B cell (primary cell): Measurements from ENCODE around the gene CACHD1. TPM values are rescaled to one million over a fixed set of nuclear protein-coding genes. Genes with fewer than 3 reads are reported as not detected.

ENCODE experiments used
- ATAC-seq: fragments of 200-7000 bp; cut with Tn5 transposase; one replicate; pipeline ENCODE4 v1.10.0; 2021; ENCODE audit warnings: low read depth, mild to moderate bottlenecking, moderate number of reproducible peaks, moderate library complexity
- CTCF ChIA-PET: fragments of 350-600 bp; sonication (Branson Sonifier 250); formaldehyde crosslinking; loops from one replicate; lab custom pipeline; 2021; ENCODE audit warnings: antibody characterized with exemption, inconsistent platforms; lab: Charles Lee
- POLR2A ChIA-PET: fragments of 350-600 bp; sonication (Branson Sonifier 250); formaldehyde crosslinking; loops from one replicate; lab custom pipeline; 2021; ENCODE audit warnings: antibody characterized with exemption; lab: Charles Lee
- DNase-seq: peaks from one replicate; pipeline ENCODE4 v3.0.0; 2013
- H2AFZ ChIP-seq: 2 replicates; pipeline ENCODE4 v1.6.1; 2012; ENCODE audit warnings: mild to moderate bottlenecking, low read depth, low read length; ENCODE audit not compliant: insufficient read depth, poor library complexity, severe bottlenecking
- H3K27ac ChIP-seq, 2 donors: 1 replicate in 1 of 2; 2 replicates in 1 of 2; pipeline ENCODE4 v1.5.1; 2012 to 2013; ENCODE audit warnings: low read length in 2 of 2, mild to moderate bottlenecking in 2 of 2, moderate library complexity in 1 of 2
- H3K27me3 ChIP-seq, 4 experiments: fragments of 200-600 bp in 1 of 4; sonication (generic) in 1 of 4; replicated peaks in 1 of 4; 1 replicate in 2 of 4; 2 replicates in 2 of 4; pipeline versions ENCODE4 v1.6.1 to v1.7.0; 2013 to 2016; ENCODE audit warnings: low read length in 3 of 4, mild to moderate bottlenecking in 2 of 4, mixed read lengths in 1 of 4, moderate library complexity in 1 of 4; ENCODE audit not compliant: insufficient read depth in 4 of 4, control insufficient read depth in 3 of 4; ENCODE audit errors: control extremely low read depth in 1 of 4
- H3K36me3 ChIP-seq, 2 experiments: replicated peaks in 1 of 2; 1 replicate in 1 of 2; 2 replicates in 1 of 2; pipeline versions ENCODE4 v1.6.1 to v1.7.1; 2013; ENCODE audit warnings: low read length in 1 of 2; ENCODE audit not compliant: insufficient read depth in 2 of 2, control insufficient read depth in 1 of 2; ENCODE audit errors: control extremely low read depth in 1 of 2, extremely low read depth in 1 of 2
- H3K4me1 ChIP-seq, 2 donors: fragments of 200-600 bp in 1 of 2; sonication (generic) in 1 of 2; 1 replicate in 1 of 2; 2 replicates in 1 of 2; pipeline versions ENCODE4 v1.5.1 to v1.6.1; 2013 to 2017; ENCODE audit warnings: low read length in 2 of 2; ENCODE audit not compliant: control insufficient read depth in 2 of 2, insufficient read depth in 2 of 2
- H3K4me2 ChIP-seq: replicated peaks from 2 replicates; pipeline ENCODE3; 2012; ENCODE audit warnings: mild to moderate bottlenecking, low read depth, low read length; ENCODE audit not compliant: poor library complexity, severe bottlenecking
- H3K4me3 ChIP-seq, 5 experiments: fragments of 200-600 bp in 1 of 5; sonication (generic) in 1 of 5; 1 replicate in 3 of 5; 2 replicates in 2 of 5; pipeline versions ENCODE4 v1.5.1 to v1.7.0; 2011 to 2016; ENCODE audit warnings: low read length in 4 of 5, mild to moderate bottlenecking in 4 of 5, low read depth in 2 of 5, control low read depth in 1 of 5, moderate library complexity in 1 of 5; ENCODE audit not compliant: insufficient read depth in 1 of 5; ENCODE audit errors: control extremely low read depth in 1 of 5, extremely low read depth in 1 of 5
- H3K79me2 ChIP-seq: fragments of 200-600 bp; sonication (generic); one replicate; pipeline ENCODE4 v1.6.0; 2016; ENCODE audit warnings: low read length; ENCODE audit not compliant: control insufficient read depth, insufficient read depth
- H3K9ac ChIP-seq: fragments of 200-600 bp; sonication (generic); 2 replicates; pipeline ENCODE4 v1.6.1; 2017; ENCODE audit warnings: mild to moderate bottlenecking, low read length, moderate library complexity
- H3K9me3 ChIP-seq, 3 donors: one replicate each; pipeline versions ENCODE4 v1.6.1 to v1.7.1; 2013; ENCODE audit warnings: low read length in 2 of 3; ENCODE audit not compliant: control insufficient read depth in 2 of 3, insufficient read depth in 1 of 3; ENCODE audit errors: control extremely low read depth in 1 of 3
- H4K20me1 ChIP-seq: 2 replicates; pipeline ENCODE4 v1.6.0; 2012; ENCODE audit warnings: mild to moderate bottlenecking, low read length; ENCODE audit not compliant: insufficient read depth, control insufficient read depth, poor library complexity, severe bottlenecking
- H3K27ac Mint-ChIP-seq: one replicate; pipeline ENCODE4 v1.8.0; 2021; ENCODE audit warnings: mixed read lengths
- H3K27me3 Mint-ChIP-seq: one replicate; pipeline ENCODE4 v1.8.0; 2021; ENCODE audit warnings: mixed read lengths
- H3K4me1 Mint-ChIP-seq: one replicate; pipeline ENCODE4 v1.8.0; 2021; ENCODE audit warnings: mixed read lengths
- H3K4me3 Mint-ChIP-seq: one replicate; pipeline ENCODE4 v1.8.0; 2021; ENCODE audit warnings: mixed read lengths
- H3K9me3 Mint-ChIP-seq: one replicate; pipeline ENCODE4 v1.8.0; 2022; ENCODE audit warnings: mixed read lengths; ENCODE audit not compliant: insufficient read depth
- EZH2 ChIP-seq: IDR thresholded peaks from 2 replicates; pipeline ENCODE4 v1.6.1; 2012; ENCODE audit warnings: borderline replicate concordance, low read depth, mild to moderate bottlenecking, moderate library complexity, low read length; ENCODE audit not compliant: insufficient read depth, poor library complexity, severe bottlenecking
- WGBS: methylation state at CpG from one replicate; pipeline ENCODE4 v1.1.5; 2013; ENCODE audit warnings: missing lambda C conversion rate; ENCODE audit not compliant: insufficient coverage; 5-methylcytosine and 5-hydroxymethylcytosine counted together
- intact Hi-C: fragments of 100-400 bp; cut with micrococcal nuclease; formaldehyde crosslinking; loops from one replicate; pipeline ENCODE4 v1.10.0; 2022
- polyA plus RNA-seq: library from polyadenylated mRNA; depleted of rRNA; stranded (reverse); fragments of >200 nt; gene quantifications from 2 replicates; pipeline ENCODE4 v1.2.3, GENCODE V29; 2012
- total RNA-seq, 2 donors: library from RNA; stranded (reverse); fragments of 120-200 nt in 1 of 2; gene quantifications; 1 replicate in 1 of 2; 2 replicates in 1 of 2; pipeline versions ENCODE4 v1.2.3 to v1.2.4, GENCODE V29; 2013 to 2022
- TF ChIP-seq, protein P1 (sequence below): fragments of 200-600 bp; IDR thresholded peaks from one replicate; pipeline ENCODE4 v1.8.0; 2022; ENCODE audit warnings: antibody characterized with exemption, mild to moderate bottlenecking

Gene CACHD1
- total and polyA plus RNA-seq, 2 donors (not counting 1 experiment from before 2014, with no cell fraction given), result not detected

DNA sequence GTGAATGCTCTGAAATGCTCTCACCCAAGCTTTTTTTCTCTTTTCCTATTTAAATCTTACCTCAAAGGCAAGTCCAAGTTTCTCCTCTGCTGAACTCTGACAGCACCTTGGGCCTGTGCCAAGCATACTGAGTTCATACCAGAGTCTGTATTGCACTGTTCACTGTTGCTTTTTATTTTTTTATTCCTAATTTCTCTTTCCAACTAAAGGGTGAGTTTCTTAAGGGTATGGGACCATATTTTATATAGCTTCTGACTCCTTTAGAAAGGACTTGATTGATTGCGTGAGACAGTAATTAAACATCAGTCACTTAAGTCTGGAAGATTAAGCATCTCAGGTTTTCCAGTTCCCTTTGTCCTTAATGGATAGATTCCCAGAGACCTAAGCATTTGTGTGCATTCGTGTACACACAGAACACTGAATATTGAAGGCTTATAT is 69.9 kb downstream of the CACHD1 start:
- intact Hi-C loops, result no loop called here
- Histone ChIP-seq H2AFZ (no peak overlapping the region), H4K20me1 (no peaks in the 10 kb centered on the region), H3K4me2 (no peak overlapping the region), H3K36me3 (no peaks in the 10 kb centered on the region), H3K27me3 (no peaks in the 10 kb centered on the region), H3K79me2 (no peaks in the 10 kb centered on the region), H3K9ac (no peak overlapping the region), H3K27ac (no peak overlapping the region), H3K9me3 (no peaks in the 10 kb centered on the region), H3K4me3 (no peak overlapping the region), H3K4me1 (no peaks in the 10 kb centered on the region)
- no CpG with 5 or more reads among the region's 2 CpGs for WGBS
- no peak for ATAC-seq
- Mint-ChIP-seq H3K9me3 (no peaks in the 10 kb centered on the region), H3K4me1 (no peaks in the 10 kb centered on the region), H3K27me3 (peaks cover 7% of the 10 kb centered on the region), H3K27ac (no peak overlapping the region), H3K4me3 (no peak overlapping the region)
- POLR2A ChIA-PET, result no interaction called here
- no peak for DNase-seq
- no peak for TF ChIP-seq EZH2
- TF ChIP-seq, protein P1, sequence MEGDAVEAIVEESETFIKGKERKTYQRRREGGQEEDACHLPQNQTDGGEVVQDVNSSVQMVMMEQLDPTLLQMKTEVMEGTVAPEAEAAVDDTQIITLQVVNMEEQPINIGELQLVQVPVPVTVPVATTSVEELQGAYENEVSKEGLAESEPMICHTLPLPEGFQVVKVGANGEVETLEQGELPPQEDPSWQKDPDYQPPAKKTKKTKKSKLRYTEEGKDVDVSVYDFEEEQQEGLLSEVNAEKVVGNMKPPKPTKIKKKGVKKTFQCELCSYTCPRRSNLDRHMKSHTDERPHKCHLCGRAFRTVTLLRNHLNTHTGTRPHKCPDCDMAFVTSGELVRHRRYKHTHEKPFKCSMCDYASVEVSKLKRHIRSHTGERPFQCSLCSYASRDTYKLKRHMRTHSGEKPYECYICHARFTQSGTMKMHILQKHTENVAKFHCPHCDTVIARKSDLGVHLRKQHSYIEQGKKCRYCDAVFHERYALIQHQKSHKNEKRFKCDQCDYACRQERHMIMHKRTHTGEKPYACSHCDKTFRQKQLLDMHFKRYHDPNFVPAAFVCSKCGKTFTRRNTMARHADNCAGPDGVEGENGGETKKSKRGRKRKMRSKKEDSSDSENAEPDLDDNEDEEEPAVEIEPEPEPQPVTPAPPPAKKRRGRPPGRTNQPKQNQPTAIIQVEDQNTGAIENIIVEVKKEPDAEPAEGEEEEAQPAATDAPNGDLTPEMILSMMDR, result no peak
- CTCF ChIA-PET, result no interaction called here

DNA sequence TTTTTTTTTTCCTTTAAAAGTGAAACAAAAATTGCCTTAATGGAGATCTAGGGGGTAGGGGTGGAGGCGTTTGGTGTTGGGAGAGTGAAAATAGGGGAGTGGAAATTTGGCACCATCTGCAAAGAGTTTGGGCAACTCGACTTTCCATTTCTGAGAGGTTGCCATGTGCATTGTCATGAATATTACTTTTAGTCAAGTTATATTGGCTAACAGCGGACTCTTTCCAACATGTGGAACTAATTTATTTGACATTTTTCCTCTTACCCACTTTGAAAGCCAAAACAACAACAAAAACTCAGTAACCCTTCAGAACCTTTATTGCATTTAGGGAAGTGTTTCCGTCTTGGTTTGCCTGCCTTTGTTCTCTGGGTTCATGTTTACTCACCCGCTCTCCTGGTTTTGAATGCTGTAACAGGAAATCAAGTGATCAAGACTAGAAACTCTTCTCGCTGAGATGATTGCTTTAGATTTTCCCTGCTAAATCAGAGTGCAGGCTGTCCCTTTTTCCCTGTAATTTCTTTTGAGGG is 70.4 kb downstream of the CACHD1 start:
- intact Hi-C loops, result no loop called here
- 80% methylated on average over 3 of the region's 6 CpGs for WGBS
- H3K27ac ChIP-seq, result no peak overlapping the region
- CTCF ChIA-PET, result no interaction called here
- no peaks in the 10 kb centered on the region for H3K27me3 ChIP-seq
- TF ChIP-seq EZH2, result no peak
- TF ChIP-seq, protein P1, result no peak
- POLR2A ChIA-PET, result no interaction called here
- no peaks in the 10 kb centered on the region for H3K4me1 ChIP-seq
- no peak overlapping the region for H3K4me3 ChIP-seq
- H4K20me1 ChIP-seq, result no peaks in the 10 kb centered on the region
- no peaks in the 10 kb centered on the region for H3K9me3 Mint-ChIP-seq
- no peak for ATAC-seq
- H3K9ac ChIP-seq, result no peak overlapping the region
- H3K4me1 Mint-ChIP-seq, result no peaks in the 10 kb centered on the region
- H3K79me2 ChIP-seq, result no peaks in the 10 kb centered on the region
- DNase-seq, result no peak
- no peak overlapping the region for H2AFZ ChIP-seq
- no peaks in the 10 kb centered on the region for H3K9me3 ChIP-seq
- H3K27me3 Mint-ChIP-seq, result peaks cover 7% of the 10 kb centered on the region
- no peak overlapping the region for H3K4me3 Mint-ChIP-seq
- no peaks in the 10 kb centered on the region for H3K36me3 ChIP-seq
- no peak overlapping the region for H3K4me2 ChIP-seq
- no peak overlapping the region for H3K27ac Mint-ChIP-seq
